Measurements from ENCODE around the gene HIVEP1. TPM values are rescaled to one million over a fixed set of nuclear protein-coding genes. Genes with fewer than 3 reads are reported as not detected.
"Not testable (repeated sequence)": the region's sequence is repeated elsewhere in the genome, so short reads cannot be mapped to it uniquely, and the experiment has no call there.

The HIVEP1 gene
- total and polyA plus RNA-seq, 4 donors: 2.7 to 27.2 (median 6.2) TPM

GRCh38 chr6:12103158-12103557 lies 91.0 kb downstream of the HIVEP1 start:
- no peak for TF ChIP-seq SP1 (IDR thresholded peaks at IDR 0.05)
- TF ChIP-seq YY1 (IDR thresholded peaks at IDR 0.05): no peak
- TF ChIP-seq FOXA1 (IDR thresholded peaks at IDR 0.05): no peak
- TF ChIP-seq EGR1 (IDR thresholded peaks at IDR 0.05; ENCODE audit: low read depth in 2 of 2): no peak
- no peak for TF ChIP-seq RAD21 (IDR thresholded peaks at IDR 0.05)
- no peak for TF ChIP-seq REST (IDR thresholded peaks at IDR 0.05)
- TF ChIP-seq NR2F2 (IDR thresholded peaks at IDR 0.05): no peak
- no peak for TF ChIP-seq GABPA (IDR thresholded peaks at IDR 0.05 in 1 of 2, conservative IDR thresholded peaks at IDR 0.05 in 1 of 2)
- TF ChIP-seq ATF3 (IDR thresholded peaks at IDR 0.05): no peak
- no peak for TF ChIP-seq CTCF (IDR thresholded peaks at IDR 0.05; ENCODE audit: low read depth, low read length, missing input control)
- no peak for TF ChIP-seq ZBTB33 (IDR thresholded peaks at IDR 0.05)
- no peak for TF ChIP-seq HNF4A (conservative IDR thresholded peaks at IDR 0.05)
- Histone ChIP-seq H3K36me3 (ENCODE audit: control insufficient read depth in 4 of 4, insufficient read depth in 3 of 4, low read depth in 1 of 4, low read length in 3 of 4) (peaks cover 0 to 4% (median 2%) of the 10 kb centered on the region in 4 donors), H3K27ac (ENCODE audit: low read depth in 1 of 2, low read length in 2 of 2) (no peak overlapping the region), H3K4me1 (ENCODE audit: control insufficient read depth in 4 of 4, insufficient read depth in 4 of 4, low read length in 3 of 4) (peaks cover 0 to 3% (median 0%) of the 10 kb centered on the region in 4 donors), H3K4me3 (ENCODE audit: low read depth in 1 of 3, low read length in 3 of 3) (no peak overlapping the region), H3K9ac (ENCODE audit: low read depth in 1 of 2, low read length in 2 of 2) (no peak overlapping the region), H3K27me3 (ENCODE audit: control insufficient read depth in 4 of 4, insufficient read depth in 4 of 4, low read length in 3 of 4) (no peaks in the 10 kb centered on the region), H3K9me3 (ENCODE audit: control insufficient read depth in 4 of 4, low read length in 3 of 4) (no peaks in the 10 kb centered on the region)
- DNase-seq (ENCODE audit: low spot score): no peak
- 92% methylated on average over 3 of the region's 3 CpGs for WGBS

GRCh38 chr6:12105271-12105670 lies 93.2 kb downstream of the HIVEP1 start:
- TF ChIP-seq HNF4A (conservative IDR thresholded peaks at IDR 0.05) (peak in 1 of 2 donors; percentile 44), ZBTB33 (IDR thresholded peaks at IDR 0.05) (no peak)
- Histone ChIP-seq H3K9ac (ENCODE audit: low read depth in 1 of 2, low read length in 2 of 2) (no peak overlapping the region), H3K27me3 (ENCODE audit: control insufficient read depth in 4 of 4, insufficient read depth in 4 of 4, low read length in 3 of 4) (no peaks in the 10 kb centered on the region), H3K36me3 (ENCODE audit: control insufficient read depth in 4 of 4, insufficient read depth in 3 of 4, low read depth in 1 of 4, low read length in 3 of 4) (peaks cover 0 to 10% (median 7%) of the 10 kb centered on the region in 4 donors), H3K4me3 (ENCODE audit: low read depth in 1 of 3, low read length in 3 of 3) (no peak overlapping the region), H3K9me3 (ENCODE audit: control insufficient read depth in 4 of 4, low read length in 3 of 4) (no peaks in the 10 kb centered on the region), H3K27ac (ENCODE audit: low read depth in 1 of 2, low read length in 2 of 2) (no peak overlapping the region), H3K4me1 (ENCODE audit: control insufficient read depth in 4 of 4, insufficient read depth in 4 of 4, low read length in 3 of 4) (peaks cover 0 to 3% (median 0%) of the 10 kb centered on the region in 4 donors)
- WGBS: 87% methylated on average over 2 of the region's 2 CpGs
- DNase-seq (ENCODE audit: low spot score): no peak

- H3K4me1 ChIP-seq (ENCODE audit: control insufficient read depth in 4 of 4, insufficient read depth in 4 of 4, low read length in 3 of 4); H3K9me3 ChIP-seq (ENCODE audit: control insufficient read depth in 4 of 4, low read length in 3 of 4); H3K9ac ChIP-seq (ENCODE audit: low read depth in 1 of 2, low read length in 2 of 2); H3K27me3 ChIP-seq (ENCODE audit: control insufficient read depth in 4 of 4, insufficient read depth in 4 of 4, low read length in 3 of 4); DNase-seq (ENCODE audit: low spot score); H3K4me3 ChIP-seq (ENCODE audit: low read depth in 1 of 3, low read length in 3 of 3); H3K27ac ChIP-seq (ENCODE audit: low read depth in 1 of 2, low read length in 2 of 2): not testable (repeated sequence)
- 96% methylated on average over 29 of the region's 33 CpGs for WGBS
- peaks cover 3 to 18% (median 13%) of the 10 kb centered on the region in 4 donors for H3K36me3 ChIP-seq (ENCODE audit: control insufficient read depth in 4 of 4, insufficient read depth in 3 of 4, low read depth in 1 of 4, low read length in 3 of 4)
These were observed 96.3 kb downstream of the HIVEP1 start for GRCh38 chr6:12108376-12108775.
